Astrocyte of the cerebellum (primary cell): ENCODE results near the gene MARCHF9.
A peak's percentile ranks its signal among the peaks of the same experiment; 100 is the strongest.

ENCODE experiments used
- DNase-seq: peaks from one replicate; pipeline ENCODE4 v3.0.0-alpha.2; 2011; ENCODE audit warnings: low read depth
- H3K4me3 ChIP-seq: 2 replicates; pipeline ENCODE4 v1.5.1; 2011; ENCODE audit warnings: mild to moderate bottlenecking, low read depth, low read length, moderate library complexity
- in situ Hi-C: cut with HindIII; loops from 2 replicates; pipeline ENCODE4 v1.10.0; 2017; ENCODE audit warnings: low sequenced_read_pairs
- TF ChIP-seq, protein P1 (sequence below): IDR thresholded peaks from 2 replicates; pipeline ENCODE4 v1.5.1; 2012; ENCODE audit warnings: low read length, low read depth, moderate library complexity, mild to moderate bottlenecking; ENCODE audit errors: missing control alignments

The MARCHF9 gene

GRCh38 chr12:57782608-57783465, 27.9 kb downstream of the MARCHF9 start, which contains the start of gene TSFM:
TSFM (plus strand) TSS chr12:57782787; CDS start chr12:57782802, 15 bp downstream.
- TF ChIP-seq, protein P1, sequence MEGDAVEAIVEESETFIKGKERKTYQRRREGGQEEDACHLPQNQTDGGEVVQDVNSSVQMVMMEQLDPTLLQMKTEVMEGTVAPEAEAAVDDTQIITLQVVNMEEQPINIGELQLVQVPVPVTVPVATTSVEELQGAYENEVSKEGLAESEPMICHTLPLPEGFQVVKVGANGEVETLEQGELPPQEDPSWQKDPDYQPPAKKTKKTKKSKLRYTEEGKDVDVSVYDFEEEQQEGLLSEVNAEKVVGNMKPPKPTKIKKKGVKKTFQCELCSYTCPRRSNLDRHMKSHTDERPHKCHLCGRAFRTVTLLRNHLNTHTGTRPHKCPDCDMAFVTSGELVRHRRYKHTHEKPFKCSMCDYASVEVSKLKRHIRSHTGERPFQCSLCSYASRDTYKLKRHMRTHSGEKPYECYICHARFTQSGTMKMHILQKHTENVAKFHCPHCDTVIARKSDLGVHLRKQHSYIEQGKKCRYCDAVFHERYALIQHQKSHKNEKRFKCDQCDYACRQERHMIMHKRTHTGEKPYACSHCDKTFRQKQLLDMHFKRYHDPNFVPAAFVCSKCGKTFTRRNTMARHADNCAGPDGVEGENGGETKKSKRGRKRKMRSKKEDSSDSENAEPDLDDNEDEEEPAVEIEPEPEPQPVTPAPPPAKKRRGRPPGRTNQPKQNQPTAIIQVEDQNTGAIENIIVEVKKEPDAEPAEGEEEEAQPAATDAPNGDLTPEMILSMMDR: peak; percentile 88
- H3K4me3 ChIP-seq: peak within 1 kb of the TSS; percentile 67
- in situ Hi-C loops: no loop called here
- DNase-seq: peak; percentile 88

GRCh38 chr12:57783466-57783801, 28.5 kb downstream of the MARCHF9 start:
- TF ChIP-seq, protein P1: no peak
- H3K4me3 ChIP-seq: peak overlapping the region; percentile 67
- in situ Hi-C loops: no loop called here
- no peak for DNase-seq

DNA sequence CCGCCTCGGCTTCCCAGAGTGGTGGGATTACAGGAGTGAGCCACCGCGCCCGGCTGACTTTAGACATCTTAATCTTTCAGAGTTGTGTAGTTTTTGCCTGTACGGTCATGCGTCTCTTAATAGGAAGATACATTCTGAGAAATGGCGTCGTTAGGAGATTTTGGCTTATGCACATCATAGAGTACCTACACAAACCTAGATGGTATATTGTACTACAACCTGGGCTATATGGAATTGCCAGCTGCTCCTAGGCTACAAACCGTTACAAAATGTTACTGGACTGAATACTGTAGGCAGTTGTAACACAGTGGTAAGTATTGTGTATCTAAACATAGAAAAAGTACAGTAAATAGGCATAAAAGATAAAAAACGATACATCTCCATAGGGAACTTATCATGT, 29.0 kb downstream of the MARCHF9 start:
- DNase-seq: no peak
- H3K4me3 ChIP-seq: no peak overlapping the region
- TF ChIP-seq, protein P1: no peak
- in situ Hi-C loops: no loop called here

DNA sequence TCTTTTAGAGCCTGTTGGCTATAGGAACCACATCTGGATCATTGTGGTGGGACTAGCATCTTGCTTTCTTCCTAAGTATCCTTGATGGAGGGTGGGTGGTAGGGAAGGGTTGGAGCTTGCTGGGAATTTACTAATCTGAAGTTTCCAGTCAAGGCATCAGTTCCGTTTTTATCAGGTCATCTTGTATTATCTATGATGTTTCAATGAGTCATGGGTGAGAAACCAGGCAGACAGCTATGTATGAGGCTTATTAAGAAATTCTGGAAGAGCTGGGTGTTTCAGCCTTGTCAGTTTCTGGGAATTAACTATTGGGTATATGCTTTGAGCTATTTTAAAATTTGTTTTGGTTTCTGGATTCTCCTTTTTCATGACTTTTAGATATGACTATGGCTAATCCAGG, 39.0 kb downstream of the MARCHF9 start:
- DNase-seq: no peak
- in situ Hi-C loops: no loop called here
- TF ChIP-seq, protein P1: no peak
- H3K4me3 ChIP-seq: no peak overlapping the region

DNA sequence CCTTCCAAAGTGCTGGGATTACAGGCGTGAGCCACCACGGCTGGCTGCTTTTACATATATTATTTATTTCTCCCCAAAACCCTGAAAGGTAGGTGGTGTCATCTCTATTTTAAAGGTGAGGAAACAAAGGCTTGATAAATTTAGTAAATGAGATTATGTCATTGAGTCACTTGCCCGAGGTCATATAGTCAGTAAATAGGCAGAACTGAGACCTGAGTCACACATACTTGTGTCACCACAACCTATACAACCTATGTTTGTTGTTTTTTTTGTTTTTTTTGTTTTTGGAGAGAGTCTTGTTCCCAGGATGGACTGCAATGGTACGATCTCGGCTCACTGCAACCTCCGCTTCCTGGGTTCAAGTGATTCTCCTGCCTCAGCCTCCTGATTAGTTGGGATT, 40.5 kb downstream of the MARCHF9 start:
- no peak overlapping the region for H3K4me3 ChIP-seq
- in situ Hi-C loops: no loop called here
- DNase-seq: no peak
- TF ChIP-seq, protein P1: no peak

DNA sequence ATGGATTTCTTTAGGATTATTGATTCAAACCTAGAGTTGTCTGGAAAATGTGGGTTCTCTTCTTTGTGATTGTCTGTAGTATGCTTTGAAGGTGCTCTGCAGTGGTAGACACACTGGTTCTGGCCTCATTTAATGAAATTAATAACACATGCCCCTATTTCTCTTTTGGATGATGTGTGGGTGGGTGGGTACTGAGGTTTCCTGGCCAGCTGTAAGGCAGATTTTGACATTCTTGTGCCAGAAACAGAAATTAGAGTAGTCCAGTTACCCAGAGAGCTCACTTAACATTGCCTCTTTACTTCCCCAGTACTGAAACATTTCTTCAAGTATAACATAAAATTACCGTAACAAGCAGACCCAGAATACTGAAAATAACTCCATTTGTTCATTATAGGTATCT, 42.1 kb downstream of the MARCHF9 start:
- TF ChIP-seq, protein P1: no peak

More for the DNA sequence above, 42.1 kb downstream of the MARCHF9 start:
- in situ Hi-C loops: no loop called here
- no peak for DNase-seq
- H3K4me3 ChIP-seq: no peak overlapping the region
